Cardiac fibroblast (primary cell): ENCODE data around the gene KIF16B.

Source experiments
- DNase-seq, 2 donors: peaks; one replicate each; pipeline versions ENCODE4 v3.0.0 to v3.0.0-alpha.2; 2010; ENCODE audit warnings: low read depth in 2 of 2
- H3K4me3 ChIP-seq, 2 donors: replicated peaks in 1 of 2; 1 replicate in 1 of 2; 2 replicates in 1 of 2; pipeline ENCODE4 v1.5.1; 2011; ENCODE audit warnings: low read depth in 2 of 2, low read length in 2 of 2, mild to moderate bottlenecking in 2 of 2, moderate library complexity in 1 of 2
- CTCF ChIP-seq: IDR thresholded peaks from one replicate; pipeline ENCODE4 v1.5.1; 2011; ENCODE audit warnings: low read depth, mild to moderate bottlenecking, low read length, inconsistent platforms

Gene KIF16B

GRCh38 chr20:16477632-16478031, 95.6 kb downstream of the KIF16B start:
- TF ChIP-seq CTCF: no peak
- no peak for DNase-seq
- no peak overlapping the region for H3K4me3 ChIP-seq

GRCh38 chr20:16476032-16476431, 97.2 kb downstream of the KIF16B start:
- DNase-seq: peak; percentile 73 to 75
- H3K4me3 ChIP-seq: no peak overlapping the region
- peak; percentile 53 for TF ChIP-seq CTCF

- no peak for TF ChIP-seq CTCF
- H3K4me3 ChIP-seq: no peak overlapping the region
- DNase-seq: peak in 1 of 2 donors; percentile 54
These were observed 98.0 kb downstream of the KIF16B start for GRCh38 chr20:16475225-16475624.

GRCh38 chr20:16474363-16474762, 98.9 kb downstream of the KIF16B start:
- no peak for DNase-seq
- no peak overlapping the region for H3K4me3 ChIP-seq
- TF ChIP-seq CTCF: no peak

GRCh38 chr20:16472045-16472872, 101.0 kb downstream of the KIF16B start:
- no peak for TF ChIP-seq CTCF
- DNase-seq: peak; percentile 21 to 44
- no peak overlapping the region for H3K4me3 ChIP-seq

- no peak for DNase-seq
- H3K4me3 ChIP-seq: no peak overlapping the region
- TF ChIP-seq CTCF: no peak
These were observed 103.8 kb downstream of the KIF16B start for GRCh38 chr20:16469395-16469905.

- H3K4me3 ChIP-seq: no peak overlapping the region
- DNase-seq: no peak
- no peak for TF ChIP-seq CTCF
These were observed 110.5 kb downstream of the KIF16B start for GRCh38 chr20:16462711-16463110.
